ENCODE data around the gene HGFAC.

DNA sequence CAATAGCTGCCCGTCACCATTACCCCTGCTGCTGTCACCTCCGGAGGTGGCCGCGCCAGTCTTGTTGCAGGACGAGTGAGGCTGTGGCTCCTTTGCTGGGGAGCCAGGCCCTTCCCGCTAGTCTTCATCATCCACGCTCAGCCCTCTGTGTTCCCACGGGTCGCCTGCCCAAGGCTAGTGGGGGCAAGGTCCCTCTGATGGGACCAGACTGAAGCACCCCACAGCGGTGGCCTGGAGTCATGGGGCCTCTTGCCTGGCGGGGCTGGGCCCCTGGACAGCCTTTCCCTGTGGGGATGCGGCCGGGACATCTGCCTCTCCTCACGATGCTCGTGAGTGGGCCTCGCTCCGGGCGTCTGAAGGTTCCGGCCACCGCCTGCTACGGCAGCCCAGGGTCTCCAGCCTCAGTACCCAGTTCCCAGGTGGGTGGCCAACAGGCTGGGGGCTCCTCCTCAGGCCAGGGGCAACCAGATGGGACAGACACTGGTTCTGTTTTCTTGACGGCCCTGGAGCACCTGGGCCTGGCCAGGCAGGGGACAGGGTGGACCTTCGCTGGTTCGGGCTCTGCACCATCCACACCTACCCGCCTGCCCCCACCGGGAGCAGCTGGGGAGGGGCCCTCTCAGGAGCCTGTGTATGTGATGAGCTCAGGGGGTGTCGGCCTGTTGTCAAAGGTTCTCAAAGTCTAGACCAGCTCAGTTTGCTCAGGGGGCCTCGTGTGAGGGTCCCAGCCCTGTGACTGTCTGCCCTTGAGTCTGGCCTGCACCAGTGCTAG is 53.6 kb downstream of the HGFAC start:
- TF ChIP-seq, protein P1, sequence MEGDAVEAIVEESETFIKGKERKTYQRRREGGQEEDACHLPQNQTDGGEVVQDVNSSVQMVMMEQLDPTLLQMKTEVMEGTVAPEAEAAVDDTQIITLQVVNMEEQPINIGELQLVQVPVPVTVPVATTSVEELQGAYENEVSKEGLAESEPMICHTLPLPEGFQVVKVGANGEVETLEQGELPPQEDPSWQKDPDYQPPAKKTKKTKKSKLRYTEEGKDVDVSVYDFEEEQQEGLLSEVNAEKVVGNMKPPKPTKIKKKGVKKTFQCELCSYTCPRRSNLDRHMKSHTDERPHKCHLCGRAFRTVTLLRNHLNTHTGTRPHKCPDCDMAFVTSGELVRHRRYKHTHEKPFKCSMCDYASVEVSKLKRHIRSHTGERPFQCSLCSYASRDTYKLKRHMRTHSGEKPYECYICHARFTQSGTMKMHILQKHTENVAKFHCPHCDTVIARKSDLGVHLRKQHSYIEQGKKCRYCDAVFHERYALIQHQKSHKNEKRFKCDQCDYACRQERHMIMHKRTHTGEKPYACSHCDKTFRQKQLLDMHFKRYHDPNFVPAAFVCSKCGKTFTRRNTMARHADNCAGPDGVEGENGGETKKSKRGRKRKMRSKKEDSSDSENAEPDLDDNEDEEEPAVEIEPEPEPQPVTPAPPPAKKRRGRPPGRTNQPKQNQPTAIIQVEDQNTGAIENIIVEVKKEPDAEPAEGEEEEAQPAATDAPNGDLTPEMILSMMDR (IDR thresholded peaks at IDR 0.05): no peak
- TF ChIP-seq POLR2A (IDR thresholded peaks at IDR 0.05) (no peak), POLR2AphosphoS5 (IDR thresholded peaks at IDR 0.05) (no peak)
